OCI-M2 (cell line): ENCODE measurements around the gene MPRIP.
"Not testable (repeated sequence)": the region's sequence is repeated elsewhere in the genome, so short reads cannot be mapped to it uniquely, and the experiment has no call there.

Experiments
- DNase-seq: peaks from one replicate; lab custom pipeline; 2025; ENCODE audit not compliant: unreplicated experiment; lab: John Stamatoyannopoulos, UW

MPRIP gene

GRCh38 chr17:17125136-17126084 lies 83.2 kb downstream of the MPRIP start:
- DNase-seq, result no peak

GRCh38 chr17:17126131-17127110 lies 84.2 kb downstream of the MPRIP start:
- DNase-seq, result no peak

DNA sequence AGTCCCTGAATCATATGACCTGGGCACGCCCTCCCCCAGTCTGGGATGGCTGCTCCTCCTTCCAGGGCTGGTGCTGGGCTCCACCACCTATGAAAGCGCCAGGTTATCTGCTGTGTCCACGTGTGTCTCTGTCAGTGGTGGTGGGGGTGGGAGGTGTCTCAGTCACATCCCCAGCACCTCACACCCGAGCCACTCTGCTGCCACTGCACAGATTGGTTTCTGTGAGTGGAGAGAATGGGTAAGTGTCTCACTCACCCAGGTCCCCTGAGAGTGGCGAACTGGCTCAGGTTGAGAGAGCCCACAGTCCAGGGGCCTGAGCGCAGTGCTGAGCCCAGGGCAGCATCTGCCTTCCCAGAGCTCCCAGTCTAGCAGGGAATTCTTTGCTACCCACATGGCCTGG lies 84.9 kb downstream of the MPRIP start:
- no peak for DNase-seq

GRCh38 chr17:17127730-17128291 lies 85.6 kb downstream of the MPRIP start:
- DNase-seq, result no peak

GRCh38 chr17:17128476-17129075 lies 86.3 kb downstream of the MPRIP start:
- no peak for DNase-seq

GRCh38 chr17:17129466-17129865 lies 87.2 kb downstream of the MPRIP start:
- DNase-seq, result no peak

DNA sequence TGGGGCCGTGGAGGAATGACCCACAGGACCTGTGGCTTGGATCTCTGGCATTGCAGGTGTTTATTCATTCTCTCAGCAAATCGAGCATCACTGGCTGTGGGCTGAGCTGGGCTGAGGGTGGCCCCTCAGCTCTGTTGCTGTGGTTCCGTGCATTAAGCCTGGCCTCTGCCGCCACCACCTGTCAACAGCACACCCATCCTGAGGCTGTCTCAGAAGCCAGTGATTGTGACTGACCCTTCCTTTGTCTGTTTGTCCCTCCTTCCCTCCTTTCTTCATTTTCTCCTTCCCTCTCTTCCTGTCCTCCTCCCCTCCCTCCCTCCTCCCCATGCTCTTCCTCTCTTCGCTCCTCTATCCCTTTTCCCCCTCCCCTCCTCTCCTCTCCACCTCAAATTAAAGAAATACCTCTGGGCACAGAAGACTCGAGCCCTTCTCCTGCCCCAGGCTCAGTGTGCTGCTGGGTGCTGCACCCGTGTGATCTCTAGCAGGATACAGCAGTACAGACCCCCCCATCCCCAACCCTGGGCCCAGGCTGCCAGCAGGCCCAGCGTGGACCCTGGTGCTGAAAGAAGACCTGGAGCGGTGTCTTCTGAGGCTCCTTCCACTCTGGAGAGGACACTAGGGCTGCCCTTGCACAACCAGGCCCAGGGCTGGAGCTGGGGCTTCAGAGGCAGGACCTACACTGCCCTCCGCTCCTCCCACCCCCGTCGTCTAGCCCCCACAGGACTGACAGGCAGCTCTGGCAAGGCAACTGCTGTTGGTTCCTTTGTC lies 88.0 kb downstream of the MPRIP start:
- DNase-seq, result no peak

DNA sequence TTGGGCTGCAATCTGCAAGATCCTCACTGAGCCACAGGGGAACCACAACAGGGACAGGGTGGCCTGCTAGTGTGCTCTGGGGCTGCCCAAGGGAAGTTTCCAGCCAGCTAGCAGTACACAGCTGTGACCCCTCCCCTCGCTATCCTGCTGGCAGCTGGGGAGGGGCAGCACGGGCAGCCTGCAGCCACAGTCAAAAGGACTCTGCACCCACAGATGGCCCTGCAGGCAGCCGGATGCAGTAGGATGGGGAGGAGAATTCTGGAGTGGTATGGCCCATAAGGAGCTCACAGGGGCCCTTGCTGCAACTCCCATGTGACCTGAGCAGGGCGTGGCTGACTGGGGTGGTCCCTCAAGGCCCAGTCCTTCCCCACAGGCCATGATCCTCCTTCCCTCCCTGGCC lies 89.6 kb downstream of the MPRIP start:
- DNase-seq, result no peak

DNA sequence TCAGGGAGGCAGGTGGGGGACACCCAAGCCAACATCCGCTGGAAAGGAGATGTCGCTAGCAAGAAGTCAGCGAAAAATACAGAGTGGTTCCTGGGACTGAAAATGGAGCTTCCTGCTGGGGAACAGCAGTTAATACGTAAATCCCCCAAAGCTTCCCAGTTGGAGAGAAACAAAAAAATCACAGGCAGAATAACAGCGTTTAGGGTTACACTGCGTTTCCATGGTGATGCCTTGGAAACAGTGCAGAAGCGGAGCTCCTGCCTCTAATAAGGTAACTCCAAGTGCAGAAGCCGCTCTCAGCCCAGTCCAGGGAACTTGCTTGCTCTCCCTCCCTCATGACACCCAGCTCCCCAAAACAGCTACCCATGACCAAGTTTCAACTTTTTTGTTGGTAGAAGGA lies 90.5 kb downstream of the MPRIP start:
- no peak for DNase-seq

GRCh38 chr17:17134051-17134956 lies 92.0 kb downstream of the MPRIP start:
- DNase-seq, result no peak

GRCh38 chr17:17134957-17135333 lies 92.7 kb downstream of the MPRIP start:
- DNase-seq, result no peak

DNA sequence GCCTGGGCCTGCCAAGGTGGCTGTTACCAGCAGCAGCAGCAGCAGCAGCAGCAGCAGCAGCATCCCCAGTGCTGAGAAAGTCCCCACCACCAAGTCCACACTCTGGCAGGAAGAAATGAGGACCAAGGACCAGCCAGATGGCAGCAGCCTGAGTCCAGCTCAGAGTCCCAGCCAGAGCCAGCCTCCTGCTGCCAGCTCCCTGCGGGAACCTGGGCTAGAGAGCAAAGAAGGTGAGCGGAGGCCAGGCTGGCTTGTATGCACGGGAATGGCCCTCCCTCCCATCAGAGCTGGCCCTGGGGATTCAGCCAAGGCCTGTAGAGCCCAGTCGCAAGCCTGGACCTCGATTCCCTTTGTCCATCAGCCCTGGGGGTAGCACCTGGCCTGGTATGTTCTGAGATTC lies 94.0 kb downstream of the MPRIP start:
- not testable (repeated sequence) for DNase-seq

DNA sequence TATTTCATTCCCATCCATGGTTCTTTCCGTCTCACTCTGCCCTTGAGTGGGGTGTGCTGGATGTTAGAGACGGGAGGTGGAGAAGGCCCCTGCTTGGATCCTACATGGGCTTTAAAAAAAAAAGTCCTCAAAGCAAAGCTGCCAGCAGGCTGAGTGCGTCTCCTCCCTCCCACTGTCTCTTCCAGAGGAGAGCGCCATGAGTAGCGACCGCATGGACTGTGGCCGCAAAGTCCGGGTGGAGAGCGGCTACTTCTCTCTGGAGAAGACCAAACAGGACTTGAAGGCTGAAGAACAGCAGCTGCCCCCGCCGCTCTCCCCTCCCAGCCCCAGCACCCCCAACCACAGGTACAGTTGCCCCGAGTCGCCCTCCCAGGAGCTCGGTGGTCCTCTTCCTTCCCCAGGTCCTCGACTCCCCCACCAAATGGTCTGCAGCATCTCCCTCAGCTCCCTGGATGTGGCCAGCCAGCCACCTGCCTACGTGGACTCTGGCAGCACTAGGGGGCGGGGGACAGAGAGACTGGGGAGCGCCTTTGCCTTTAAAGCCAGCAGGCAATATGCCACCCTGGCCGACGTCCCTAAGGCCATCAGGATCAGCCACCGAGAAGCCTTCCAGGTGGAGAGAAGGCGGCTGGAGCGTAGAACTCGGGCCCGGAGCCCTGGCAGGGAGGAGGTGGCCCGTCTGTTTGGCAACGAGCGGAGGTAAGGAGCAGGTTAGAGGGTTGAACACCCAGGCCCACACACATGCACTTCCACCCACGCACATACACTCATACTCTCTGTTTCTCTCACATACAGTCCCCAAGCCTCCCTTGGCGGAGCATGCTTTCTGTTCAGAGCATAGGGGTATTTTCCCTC lies 95.7 kb downstream of the MPRIP start:
- no peak for DNase-seq

DNA sequence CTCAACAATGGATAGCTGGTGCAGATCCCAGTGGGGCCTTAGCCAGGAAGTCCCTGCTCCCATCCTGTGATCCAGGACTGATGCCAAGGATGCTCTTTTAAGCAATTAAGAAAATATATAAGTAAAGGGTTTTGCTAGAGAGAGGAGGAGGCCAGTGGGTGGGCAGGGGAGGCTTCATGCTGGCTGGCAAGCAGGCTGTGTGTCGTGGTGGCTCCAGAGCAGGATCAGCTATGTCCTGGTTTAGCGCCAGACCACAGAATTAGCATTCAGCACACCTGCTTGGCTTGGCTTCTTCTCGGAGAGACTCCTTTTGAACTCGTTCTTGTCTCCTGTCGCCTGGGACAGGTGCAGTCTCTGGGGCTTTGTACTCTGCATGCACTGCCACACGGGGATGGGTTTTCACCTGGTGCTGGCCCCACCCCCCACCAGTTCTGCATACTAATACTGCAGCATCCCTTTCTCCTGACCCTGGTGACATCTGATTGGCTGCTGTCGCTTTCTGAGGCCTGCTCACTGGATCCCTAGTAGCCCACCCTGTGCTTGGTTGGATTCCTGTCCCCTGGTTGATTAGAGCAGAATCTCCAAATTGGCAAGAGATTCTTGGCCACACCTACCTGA lies 97.8 kb downstream of the MPRIP start:
- DNase-seq, result no peak

DNA sequence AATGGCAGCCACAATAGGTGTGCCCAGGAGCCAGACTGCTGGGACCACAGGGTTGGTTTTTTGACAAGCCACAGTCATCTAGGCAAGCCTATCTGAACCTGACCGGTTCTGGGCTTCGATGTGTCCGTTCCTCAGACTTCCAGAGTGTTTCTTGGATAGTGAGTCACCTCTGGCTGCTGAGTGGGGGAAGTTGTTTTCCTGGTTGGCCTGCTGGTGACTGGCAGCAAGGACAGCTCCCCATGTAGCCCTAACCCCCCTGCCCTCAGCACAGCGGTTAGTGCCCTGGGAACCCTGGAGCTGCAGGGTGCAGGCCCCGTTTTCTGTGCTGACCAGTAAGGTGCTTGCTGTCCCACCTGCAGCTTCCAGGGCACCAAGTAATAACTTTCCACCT lies 98.3 kb downstream of the MPRIP start:
- DNase-seq, result no peak

- DNase-seq, result no peak
Observed at GRCh38 chr17:17141279-17141678, 99.0 kb downstream of the MPRIP start.

- DNase-seq, result no peak
Observed at GRCh38 chr17:17141860-17142552, 99.7 kb downstream of the MPRIP start.
